ENCODE results near the gene PLA2G15. TPM values are rescaled to one million over a fixed set of nuclear protein-coding genes. Genes with fewer than 3 reads are reported as not detected.

The PLA2G15 gene
- total and polyA plus RNA-seq, 2 donors (not counting 1 experiment from before 2014, with no cell fraction given): 22.2 to 28.7 TPM

DNA sequence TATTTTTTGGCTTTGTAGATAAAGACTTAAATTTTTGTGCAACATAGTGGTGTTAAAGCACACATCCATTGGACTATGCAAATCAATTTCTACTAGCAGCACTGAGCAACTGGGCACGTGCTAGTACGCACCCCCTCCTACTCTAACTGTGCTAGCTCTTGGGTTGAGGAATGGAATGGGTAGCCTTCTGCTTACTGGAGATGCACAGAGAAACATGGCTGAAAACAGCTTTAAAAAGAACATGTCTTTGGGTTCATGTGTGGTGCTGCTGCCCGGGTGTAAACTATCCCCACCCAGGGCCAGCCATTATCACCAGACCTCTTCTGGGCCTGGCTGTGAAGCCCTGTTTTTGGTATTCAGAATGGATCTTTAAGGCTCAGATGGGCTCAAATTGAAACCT is 16.5 kb upstream of the PLA2G15 start:
- TF ChIP-seq EZH2 (IDR thresholded peaks at IDR 0.05; ENCODE audit: low read length, missing control alignments): no peak
- no peak for TF ChIP-seq CTCF (conservative IDR thresholded peaks at IDR 0.05 in 1 of 2, IDR thresholded peaks at IDR 0.05 in 1 of 2; ENCODE audit: low read depth in 1 of 2, low read length in 2 of 2)
- H3K27ac ChIP-seq (ENCODE audit: insufficient read depth, low read length): no peak overlapping the region
- no peak for DNase-seq (ENCODE audit: low read depth in 2 of 2)

DNA sequence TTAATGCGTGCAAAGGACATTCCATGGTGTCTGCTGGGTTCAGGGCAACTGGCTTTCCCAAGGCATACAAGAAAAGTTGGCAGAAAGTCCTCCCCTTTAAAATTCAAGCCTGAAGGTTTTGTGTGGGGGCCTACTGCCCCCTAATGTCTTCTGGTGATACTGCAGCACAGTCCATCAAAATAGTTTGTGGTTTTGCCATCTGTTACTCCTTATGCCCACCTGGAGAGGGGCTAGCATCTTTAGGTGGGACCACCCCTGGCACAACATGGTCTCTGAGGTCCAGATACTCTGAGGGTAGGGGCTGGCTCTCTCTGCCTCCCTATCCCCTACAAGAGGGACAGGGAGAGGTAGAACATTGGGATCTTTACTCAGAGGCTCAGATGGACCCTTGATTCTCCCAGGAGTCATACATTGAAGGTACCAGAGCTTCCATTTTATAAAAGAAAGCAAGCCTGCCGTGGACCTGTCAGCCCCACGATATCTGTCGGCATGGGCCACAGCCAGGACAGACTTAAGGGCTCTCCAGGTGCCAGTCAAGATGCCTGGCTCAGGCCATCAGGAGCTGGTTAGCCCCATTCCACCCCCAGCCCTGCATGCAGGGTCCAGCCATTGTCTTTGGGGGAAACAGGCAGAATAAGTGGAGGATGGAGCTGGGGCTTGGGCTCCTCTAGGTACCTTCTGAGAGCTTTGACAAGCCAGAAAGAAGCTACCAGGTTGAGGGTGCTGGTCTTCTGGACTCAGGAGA is 15.6 kb upstream of the PLA2G15 start:
- TF ChIP-seq CTCF (conservative IDR thresholded peaks at IDR 0.05 in 1 of 2, IDR thresholded peaks at IDR 0.05 in 1 of 2; ENCODE audit: low read depth in 1 of 2, low read length in 2 of 2) (peak; percentile 90 to 94), EZH2 (IDR thresholded peaks at IDR 0.05; ENCODE audit: low read length, missing control alignments) (no peak)
- Histone ChIP-seq H3K4me3 (replicated peaks in 1 of 4; ENCODE audit: control extremely low read depth in 1 of 4, insufficient read depth in 1 of 4, low read depth in 3 of 4, low read length in 4 of 4) (no peak overlapping the region), H4K20me1 (ENCODE audit: control insufficient read depth, extremely low read depth, insufficient read depth, low read length) (no peaks in the 10 kb centered on the region), H3K27ac (ENCODE audit: insufficient read depth, low read length) (no peak overlapping the region), H3K4me1 (ENCODE audit: control insufficient read depth, extremely low read depth, insufficient read depth, low read length) (peaks cover 3% of the 10 kb centered on the region), H3K9me3 (ENCODE audit: control insufficient read depth, insufficient read depth, low read depth, low read length) (no peaks in the 10 kb centered on the region), H3K36me3 (ENCODE audit: control insufficient read depth, insufficient read depth, low read length) (peaks cover 2% of the 10 kb centered on the region), H3K4me2 (ENCODE audit: extremely low read depth, insufficient read depth, low read length) (no peak overlapping the region), H3K79me2 (ENCODE audit: control insufficient read depth, insufficient read depth, low read length) (no peaks in the 10 kb centered on the region), H3K27me3 (ENCODE audit: control insufficient read depth, insufficient read depth, low read length) (no peaks in the 10 kb centered on the region), H3K9ac (ENCODE audit: insufficient read depth, low read length) (no peak overlapping the region), H2AFZ (ENCODE audit: low read length) (no peak overlapping the region)
- peak; percentile 49 to 75 for DNase-seq (ENCODE audit: low read depth in 2 of 2)

More for the DNA sequence above, 16.5 kb upstream of the PLA2G15 start:
- H4K20me1 ChIP-seq (ENCODE audit: control insufficient read depth, extremely low read depth, insufficient read depth, low read length): no peaks in the 10 kb centered on the region
- H3K9ac ChIP-seq (ENCODE audit: insufficient read depth, low read length): no peak overlapping the region
- H3K4me3 ChIP-seq (replicated peaks in 1 of 4; ENCODE audit: control extremely low read depth in 1 of 4, insufficient read depth in 1 of 4, low read depth in 3 of 4, low read length in 4 of 4): no peak overlapping the region
- no peak overlapping the region for H3K4me2 ChIP-seq (ENCODE audit: extremely low read depth, insufficient read depth, low read length)
- peaks cover 3% of the 10 kb centered on the region for H3K4me1 ChIP-seq (ENCODE audit: control insufficient read depth, extremely low read depth, insufficient read depth, low read length)
- H3K79me2 ChIP-seq (ENCODE audit: control insufficient read depth, insufficient read depth, low read length): no peaks in the 10 kb centered on the region
- no peaks in the 10 kb centered on the region for H3K9me3 ChIP-seq (ENCODE audit: control insufficient read depth, insufficient read depth, low read depth, low read length)
- peaks cover 2% of the 10 kb centered on the region for H3K36me3 ChIP-seq (ENCODE audit: control insufficient read depth, insufficient read depth, low read length)
- no peak overlapping the region for H2AFZ ChIP-seq (ENCODE audit: low read length)
- no peaks in the 10 kb centered on the region for H3K27me3 ChIP-seq (ENCODE audit: control insufficient read depth, insufficient read depth, low read length)

DNA sequence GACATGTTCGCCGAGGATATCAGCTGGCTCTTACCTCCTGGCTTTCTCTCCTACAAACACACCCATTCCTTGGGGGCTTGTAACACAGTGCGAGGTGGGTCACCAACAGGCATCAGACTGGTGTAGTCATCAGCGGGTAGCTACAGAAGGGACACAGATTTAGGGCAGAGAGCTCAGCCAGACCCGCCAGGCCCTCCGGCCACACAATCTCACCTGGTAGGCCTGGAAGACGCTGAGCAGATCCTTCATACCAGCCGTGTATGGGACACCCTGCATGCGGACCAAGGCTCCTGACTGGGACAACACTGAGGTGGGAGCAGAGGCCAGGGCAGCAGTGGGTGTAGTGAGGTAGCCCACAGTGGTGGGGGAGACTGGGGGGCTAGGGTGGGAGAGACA is 15.0 kb upstream of the PLA2G15 start:
- Histone ChIP-seq H3K79me2 (ENCODE audit: control insufficient read depth, insufficient read depth, low read length) (no peaks in the 10 kb centered on the region), H3K9ac (ENCODE audit: insufficient read depth, low read length) (no peak overlapping the region), H4K20me1 (ENCODE audit: control insufficient read depth, extremely low read depth, insufficient read depth, low read length) (no peaks in the 10 kb centered on the region), H3K9me3 (ENCODE audit: control insufficient read depth, insufficient read depth, low read depth, low read length) (no peaks in the 10 kb centered on the region), H3K36me3 (ENCODE audit: control insufficient read depth, insufficient read depth, low read length) (peaks cover 2% of the 10 kb centered on the region), H2AFZ (ENCODE audit: low read length) (no peak overlapping the region), H3K27me3 (ENCODE audit: control insufficient read depth, insufficient read depth, low read length) (no peaks in the 10 kb centered on the region), H3K27ac (ENCODE audit: insufficient read depth, low read length) (no peak overlapping the region), H3K4me2 (ENCODE audit: extremely low read depth, insufficient read depth, low read length) (no peak overlapping the region), H3K4me1 (ENCODE audit: control insufficient read depth, extremely low read depth, insufficient read depth, low read length) (peaks cover 3% of the 10 kb centered on the region), H3K4me3 (replicated peaks in 1 of 4; ENCODE audit: control extremely low read depth in 1 of 4, insufficient read depth in 1 of 4, low read depth in 3 of 4, low read length in 4 of 4) (no peak overlapping the region)
- no peak for DNase-seq (ENCODE audit: low read depth in 2 of 2)
- TF ChIP-seq CTCF (conservative IDR thresholded peaks at IDR 0.05 in 1 of 2, IDR thresholded peaks at IDR 0.05 in 1 of 2; ENCODE audit: low read depth in 1 of 2, low read length in 2 of 2) (no peak), EZH2 (IDR thresholded peaks at IDR 0.05; ENCODE audit: low read length, missing control alignments) (no peak)

Measured in fibroblast of lung (primary cell).